ENCODE results near the gene SLC14A1.

GRCh38 chr18:45749918-45750689 is 26.1 kb downstream of the SLC14A1 start:
- TF ChIP-seq YY1 (IDR thresholded peaks at IDR 0.05; ENCODE audit: insufficient read depth, insufficient read length), result no peak
- TF ChIP-seq SUZ12 (IDR thresholded peaks at IDR 0.05; ENCODE audit: extremely low read depth, insufficient read depth, insufficient read length), result no peak

Data from NT2/D1 (cell line).